Fibroblast of lung (primary cell): ENCODE data around the gene SBNO1.

ENCODE experiments used
- EZH2 ChIP-seq: IDR thresholded peaks from 2 replicates; pipeline ENCODE4 v1.5.1; 2012; ENCODE audit warnings: low read length, control low read depth, mild to moderate bottlenecking; ENCODE audit errors: missing control alignments
- TF ChIP-seq, protein P1 (sequence below), 2 donors: IDR thresholded peaks in 1 of 2; conservative IDR thresholded peaks in 1 of 2; 1 replicate in 1 of 2; 2 replicates in 1 of 2; pipeline ENCODE4 v1.5.1; 2011 to 2012; ENCODE audit warnings: low read length in 2 of 2, control low read depth in 1 of 2, inconsistent platforms in 1 of 2, low read depth in 1 of 2, mild to moderate bottlenecking in 1 of 2

DNA sequence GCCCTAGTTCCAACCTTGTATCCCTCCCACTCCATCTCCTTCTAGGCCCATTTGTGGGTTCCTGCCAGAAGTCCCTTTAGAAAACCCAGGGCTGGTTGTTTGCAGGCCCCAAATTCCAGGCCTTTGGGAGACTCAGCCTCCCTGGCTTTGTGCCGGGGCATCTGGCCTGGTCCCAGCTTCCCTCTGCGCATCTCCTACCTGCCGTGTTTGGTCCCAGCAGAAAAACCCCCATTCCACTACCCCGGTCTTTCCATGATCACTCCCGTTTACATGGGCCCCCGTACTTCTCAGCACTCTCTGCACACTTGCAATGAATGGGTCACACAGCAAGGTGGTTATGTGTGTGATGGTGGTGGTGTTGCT is 34.6 kb upstream of the SBNO1 start:
- no peak for TF ChIP-seq EZH2
- TF ChIP-seq, protein P1, sequence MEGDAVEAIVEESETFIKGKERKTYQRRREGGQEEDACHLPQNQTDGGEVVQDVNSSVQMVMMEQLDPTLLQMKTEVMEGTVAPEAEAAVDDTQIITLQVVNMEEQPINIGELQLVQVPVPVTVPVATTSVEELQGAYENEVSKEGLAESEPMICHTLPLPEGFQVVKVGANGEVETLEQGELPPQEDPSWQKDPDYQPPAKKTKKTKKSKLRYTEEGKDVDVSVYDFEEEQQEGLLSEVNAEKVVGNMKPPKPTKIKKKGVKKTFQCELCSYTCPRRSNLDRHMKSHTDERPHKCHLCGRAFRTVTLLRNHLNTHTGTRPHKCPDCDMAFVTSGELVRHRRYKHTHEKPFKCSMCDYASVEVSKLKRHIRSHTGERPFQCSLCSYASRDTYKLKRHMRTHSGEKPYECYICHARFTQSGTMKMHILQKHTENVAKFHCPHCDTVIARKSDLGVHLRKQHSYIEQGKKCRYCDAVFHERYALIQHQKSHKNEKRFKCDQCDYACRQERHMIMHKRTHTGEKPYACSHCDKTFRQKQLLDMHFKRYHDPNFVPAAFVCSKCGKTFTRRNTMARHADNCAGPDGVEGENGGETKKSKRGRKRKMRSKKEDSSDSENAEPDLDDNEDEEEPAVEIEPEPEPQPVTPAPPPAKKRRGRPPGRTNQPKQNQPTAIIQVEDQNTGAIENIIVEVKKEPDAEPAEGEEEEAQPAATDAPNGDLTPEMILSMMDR (conservative IDR thresholded peaks at IDR 0.05 in 1 of 2, IDR thresholded peaks at IDR 0.05 in 1 of 2; ENCODE audit: low read depth in 1 of 2, low read length in 2 of 2) = no peak
